C4-2B (cell line): ENCODE measurements around the gene TCERG1L.

Source experiments
- ZFX ChIP-seq: fragments of 450-650 bp; IDR thresholded peaks from 2 replicates; pipeline ENCODE4 v1.6.1; 2017
- TF ChIP-seq, protein P1 (sequence below): fragments of 450-650 bp; conservative IDR thresholded peaks from 2 replicates; pipeline ENCODE4 v1.5.1; 2017; ENCODE audit warnings: mild to moderate bottlenecking

DNA sequence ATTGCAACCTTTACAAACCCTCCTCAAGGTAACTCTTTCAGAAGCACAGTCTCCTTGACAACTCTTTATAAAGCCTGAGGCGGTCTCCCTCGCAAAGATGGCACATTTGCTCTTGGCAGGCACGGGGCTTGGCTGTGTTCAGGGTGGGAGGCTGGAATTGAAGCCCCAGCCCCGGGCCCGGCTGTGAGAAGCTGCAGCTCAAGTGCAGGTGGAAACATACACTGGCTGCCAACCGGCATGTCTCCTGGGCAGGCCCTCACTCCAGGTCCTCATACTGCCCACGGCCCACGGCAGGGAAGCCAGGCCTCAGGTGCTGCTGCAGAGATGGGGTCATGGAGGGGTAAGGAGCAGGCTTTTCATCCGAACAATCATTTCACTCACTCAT lies 194.5 kb downstream of the TCERG1L start:
- TF ChIP-seq, protein P1, sequence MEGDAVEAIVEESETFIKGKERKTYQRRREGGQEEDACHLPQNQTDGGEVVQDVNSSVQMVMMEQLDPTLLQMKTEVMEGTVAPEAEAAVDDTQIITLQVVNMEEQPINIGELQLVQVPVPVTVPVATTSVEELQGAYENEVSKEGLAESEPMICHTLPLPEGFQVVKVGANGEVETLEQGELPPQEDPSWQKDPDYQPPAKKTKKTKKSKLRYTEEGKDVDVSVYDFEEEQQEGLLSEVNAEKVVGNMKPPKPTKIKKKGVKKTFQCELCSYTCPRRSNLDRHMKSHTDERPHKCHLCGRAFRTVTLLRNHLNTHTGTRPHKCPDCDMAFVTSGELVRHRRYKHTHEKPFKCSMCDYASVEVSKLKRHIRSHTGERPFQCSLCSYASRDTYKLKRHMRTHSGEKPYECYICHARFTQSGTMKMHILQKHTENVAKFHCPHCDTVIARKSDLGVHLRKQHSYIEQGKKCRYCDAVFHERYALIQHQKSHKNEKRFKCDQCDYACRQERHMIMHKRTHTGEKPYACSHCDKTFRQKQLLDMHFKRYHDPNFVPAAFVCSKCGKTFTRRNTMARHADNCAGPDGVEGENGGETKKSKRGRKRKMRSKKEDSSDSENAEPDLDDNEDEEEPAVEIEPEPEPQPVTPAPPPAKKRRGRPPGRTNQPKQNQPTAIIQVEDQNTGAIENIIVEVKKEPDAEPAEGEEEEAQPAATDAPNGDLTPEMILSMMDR, result no peak
- no peak for TF ChIP-seq ZFX
